HG03521 (cell line): ENCODE measurements around the gene ATP11A.

ENCODE experiments used
- ATAC-seq: cut with Tn5 transposase; IDR thresholded peaks from one replicate; pipeline ENCODE4 v1.9.1; 2021; ENCODE audit warnings: mild to moderate bottlenecking, moderate library complexity; ENCODE audit not compliant: unreplicated experiment

Gene ATP11A

DNA sequence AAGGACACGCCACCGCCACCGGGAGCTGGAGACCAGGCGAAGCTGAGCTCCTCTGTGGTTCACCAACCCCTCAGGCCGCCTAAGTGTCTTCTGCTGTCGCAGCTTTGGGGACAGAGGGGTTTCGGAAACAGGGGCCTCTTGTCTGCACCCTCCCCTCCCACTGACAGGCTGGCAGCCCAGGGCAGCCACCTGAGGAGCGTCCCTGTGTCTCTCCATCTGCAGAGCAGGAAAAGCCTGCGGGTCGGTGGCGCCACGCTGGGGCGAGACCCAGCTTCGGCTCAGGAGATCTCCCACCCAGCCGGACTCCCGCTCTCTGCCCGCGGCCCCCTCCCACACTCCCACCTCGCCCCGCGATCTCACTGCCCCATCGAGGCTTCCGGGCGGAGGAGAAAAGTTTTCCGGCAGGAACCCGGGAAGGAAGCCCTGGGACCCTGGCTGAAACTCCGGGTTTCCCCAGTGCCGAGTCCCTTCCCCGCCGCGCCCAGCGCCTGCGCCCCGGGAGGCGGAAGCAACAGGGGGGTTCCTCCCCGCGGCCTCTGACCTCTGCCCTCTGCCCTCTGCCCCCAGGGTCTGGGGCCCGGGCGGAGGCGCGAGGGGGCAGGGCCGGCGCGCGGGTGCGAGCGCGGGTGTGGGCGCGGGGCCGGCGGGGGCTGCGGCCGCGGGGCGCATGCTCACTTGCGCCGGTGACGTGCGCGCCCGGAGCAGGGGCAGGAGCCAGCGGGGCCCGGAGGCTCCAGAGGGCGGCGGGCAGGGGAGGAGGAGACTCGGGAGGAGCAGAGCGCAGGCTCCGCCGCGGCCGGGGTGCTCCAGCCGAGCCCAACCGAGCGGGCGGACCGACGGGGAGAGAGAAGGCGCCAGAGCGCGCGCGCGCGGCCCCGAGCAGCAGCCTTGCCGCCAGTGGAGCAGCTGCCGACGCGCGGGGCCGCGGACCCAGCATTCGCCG is at the start of gene ATP11A:
ATP11A (plus strand) TSS at position 736 of the 943 bp plus-strand sequence. CDS start 379 bp downstream, outside the sequence.
- ATAC-seq: peak; percentile 79

DNA sequence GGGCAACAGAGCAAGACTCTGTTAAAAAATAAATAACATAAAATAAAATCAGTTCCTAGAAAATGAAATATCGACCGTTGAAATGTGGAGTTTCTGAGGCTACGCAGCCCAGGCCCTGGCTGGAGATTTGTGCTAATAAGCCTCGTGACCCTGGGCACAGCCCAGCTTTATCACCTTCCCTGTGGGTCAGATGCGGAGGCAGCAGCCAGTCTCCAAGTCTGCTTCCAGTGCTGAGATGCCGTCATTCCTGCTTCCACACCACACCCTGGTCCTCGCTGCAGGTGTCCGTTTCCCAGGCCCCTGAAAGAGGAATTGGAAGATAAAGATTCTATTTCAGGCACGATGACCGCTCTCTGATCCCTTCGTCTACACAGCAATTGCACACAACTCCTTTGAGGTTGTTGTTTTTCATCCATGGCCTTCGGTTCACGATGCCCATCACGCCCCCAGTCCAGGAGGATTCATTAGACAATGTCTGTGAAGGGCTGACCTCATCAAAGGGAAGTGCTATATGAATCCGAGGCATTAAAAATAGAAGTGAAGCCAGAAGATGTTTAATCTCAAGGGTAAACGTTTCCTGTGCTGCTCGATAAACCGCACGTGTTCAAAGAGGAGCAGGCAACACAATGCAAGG is 48.3 kb upstream of the ATP11A start:
- ATAC-seq: no peak

DNA sequence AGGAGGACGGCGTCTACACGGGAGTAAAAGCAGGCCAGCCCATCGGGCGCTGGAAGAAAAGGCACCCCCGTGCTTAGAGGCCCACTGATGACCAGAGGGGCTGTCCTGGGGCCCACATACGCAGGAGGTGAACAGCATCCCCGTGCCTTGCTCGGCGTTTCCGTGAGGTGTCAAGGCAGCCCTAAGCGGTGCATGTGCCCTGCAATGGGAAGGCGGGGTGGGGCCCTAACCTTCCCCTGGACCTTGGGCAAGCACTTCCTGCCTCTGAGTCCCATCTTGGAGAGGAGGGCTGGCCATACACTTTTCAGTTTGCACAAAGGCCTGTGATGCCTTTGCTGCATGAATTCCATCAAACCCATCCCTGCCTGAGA is 47.8 kb upstream of the ATP11A start:
- no peak for ATAC-seq

DNA sequence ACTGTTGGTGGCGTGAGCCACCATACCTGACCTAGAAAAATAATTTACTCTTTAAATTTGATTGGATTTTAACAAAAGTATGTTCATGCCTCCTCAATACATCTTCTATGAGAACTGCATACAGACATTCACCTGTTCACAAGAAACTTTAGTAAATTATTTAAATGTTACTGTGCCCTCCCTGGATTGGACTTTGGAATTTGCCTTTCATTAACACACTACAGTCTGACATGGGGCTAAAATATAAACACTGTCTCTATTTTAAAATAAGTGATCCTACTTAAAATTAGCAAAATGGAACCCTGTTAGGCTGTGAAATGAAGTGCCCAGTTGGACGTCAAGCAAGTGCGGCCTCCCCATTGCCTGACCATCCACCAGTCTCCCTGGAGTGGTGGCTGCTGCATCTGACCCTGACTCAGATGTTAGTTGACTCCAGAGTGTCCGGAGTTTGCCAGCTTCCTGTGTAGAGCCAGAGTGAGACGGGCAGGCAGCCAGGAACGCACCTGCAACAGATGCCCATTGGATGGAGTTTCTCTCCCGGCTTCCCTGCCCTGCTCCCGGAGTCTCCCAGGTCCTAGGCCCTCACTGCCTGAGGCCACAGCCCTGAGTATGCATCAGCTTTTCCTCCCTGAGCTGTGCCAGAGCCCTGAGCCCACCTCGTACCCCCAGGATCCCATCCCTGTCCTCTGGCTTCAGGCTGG is 45.9 kb upstream of the ATP11A start:
- no peak for ATAC-seq

DNA sequence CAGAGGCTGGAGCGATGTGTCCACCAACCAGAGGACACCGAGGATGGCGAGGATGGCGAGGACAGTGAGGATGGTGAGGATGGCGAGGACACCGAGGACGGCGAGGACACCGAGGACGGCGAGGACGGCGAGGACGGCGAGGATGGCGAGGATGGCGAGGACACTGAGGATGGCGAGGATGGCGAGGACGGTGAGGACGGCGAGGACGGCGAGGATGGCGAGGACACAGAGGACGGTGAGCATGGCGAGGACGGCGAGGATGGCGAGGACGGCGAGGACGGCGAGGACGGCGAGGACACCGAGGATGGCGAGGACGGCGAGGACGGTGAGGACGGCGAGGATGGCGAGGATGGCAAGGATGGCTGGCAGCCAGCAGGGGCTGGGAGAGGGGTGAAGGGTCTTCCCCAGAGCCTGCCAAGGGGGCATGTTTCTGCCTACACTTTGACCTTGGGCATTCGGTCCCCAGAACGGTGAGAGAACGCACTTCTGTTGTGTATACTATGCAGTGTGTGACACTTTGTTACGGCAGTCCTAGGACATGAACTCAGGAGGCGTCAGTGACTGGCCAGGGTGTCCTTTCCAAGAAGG is 44.4 kb upstream of the ATP11A start:
- no peak for ATAC-seq

DNA sequence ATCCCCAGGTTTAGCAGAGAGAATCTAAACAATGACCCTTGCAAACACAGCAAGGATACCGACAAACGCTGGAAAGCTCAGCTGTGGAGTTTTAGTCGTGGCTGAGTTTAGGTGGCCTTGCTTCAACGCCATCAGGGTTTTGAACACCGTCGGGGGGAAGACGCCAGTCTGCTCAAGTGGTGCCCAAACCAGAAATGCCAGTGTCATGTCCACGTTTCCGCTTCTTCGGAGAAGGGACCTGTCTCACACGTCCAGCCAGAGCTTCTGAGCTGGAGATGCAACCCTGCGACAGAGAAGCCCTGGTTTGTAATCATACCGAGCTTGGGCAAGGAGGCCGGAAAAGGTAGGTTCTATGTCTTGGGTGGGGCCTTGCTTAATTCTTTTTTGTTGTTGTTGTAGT is 42.6 kb upstream of the ATP11A start:
- no peak for ATAC-seq

DNA sequence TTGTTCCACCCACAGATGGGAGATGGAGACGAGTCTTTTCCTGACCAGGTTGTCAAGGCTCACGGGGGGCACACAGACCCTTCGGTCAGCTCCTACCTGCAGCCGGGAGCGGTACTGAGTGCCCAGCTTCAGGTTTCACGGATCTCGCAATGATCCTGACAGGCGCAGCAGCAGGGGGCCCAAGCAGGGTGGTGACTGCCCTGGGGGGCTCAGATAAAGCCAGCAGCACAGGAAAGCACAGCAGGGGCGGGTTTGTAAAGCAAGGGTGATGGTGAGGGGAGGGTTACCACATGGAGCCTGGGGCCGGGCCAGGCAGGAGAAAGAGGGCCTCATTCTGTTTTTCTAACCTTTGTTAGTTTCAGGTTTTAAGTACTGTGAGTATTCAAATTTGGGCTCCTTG is 41.7 kb upstream of the ATP11A start:
- ATAC-seq: no peak

DNA sequence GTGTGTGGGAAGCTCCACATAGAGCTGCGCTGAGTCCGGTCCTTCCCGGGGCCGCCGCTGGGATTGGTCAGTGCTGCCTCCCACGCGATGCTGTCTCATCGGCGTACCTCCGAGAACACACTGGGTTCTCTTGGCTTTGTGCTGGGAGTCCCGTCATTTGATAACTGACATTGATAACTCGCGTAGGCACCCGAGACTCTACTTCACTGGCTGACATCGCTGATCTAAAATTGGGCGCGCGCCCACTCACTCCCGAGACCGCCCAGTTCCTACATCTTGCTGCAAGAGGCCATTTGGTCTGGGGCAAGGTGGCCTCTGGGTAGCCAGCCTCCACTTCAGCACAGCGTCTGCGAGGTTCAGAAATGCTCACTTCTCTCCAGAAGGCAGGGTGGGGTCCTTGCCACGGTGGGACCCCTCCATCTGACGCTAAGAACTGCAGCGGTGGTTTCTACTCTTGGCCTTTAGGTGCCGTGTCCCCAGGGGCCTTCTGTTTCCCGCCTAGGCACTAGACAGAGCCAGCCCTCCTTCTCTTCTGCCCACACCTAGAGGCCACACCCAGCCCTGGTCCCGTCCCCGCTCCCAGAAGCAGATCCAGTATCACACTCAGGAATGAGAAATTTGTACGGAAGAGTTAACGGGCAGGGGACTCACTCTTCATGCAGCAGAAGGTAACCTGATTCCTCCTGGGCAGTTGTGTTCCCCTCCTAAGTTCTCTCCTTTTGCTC is 40.7 kb upstream of the ATP11A start:
- ATAC-seq: no peak

DNA sequence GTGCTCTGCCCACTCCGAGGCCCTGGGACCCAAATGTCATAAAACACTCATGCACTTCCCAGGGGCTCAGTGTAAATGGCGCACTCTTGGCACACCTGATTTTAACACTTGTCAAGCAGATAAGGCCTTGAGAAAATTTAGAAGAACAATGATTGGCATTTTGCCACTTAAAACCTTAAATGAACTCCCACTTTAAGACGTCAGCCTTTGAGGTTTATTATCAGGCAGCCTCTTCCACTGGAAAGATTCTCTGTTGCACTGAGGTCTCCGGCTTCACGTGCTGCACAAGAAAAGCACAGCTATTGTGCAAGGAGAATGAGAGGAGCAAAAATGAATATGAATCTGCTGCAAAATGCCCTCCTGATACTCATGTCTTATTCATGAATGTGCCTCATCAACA is 38.5 kb upstream of the ATP11A start:
- ATAC-seq: no peak

DNA sequence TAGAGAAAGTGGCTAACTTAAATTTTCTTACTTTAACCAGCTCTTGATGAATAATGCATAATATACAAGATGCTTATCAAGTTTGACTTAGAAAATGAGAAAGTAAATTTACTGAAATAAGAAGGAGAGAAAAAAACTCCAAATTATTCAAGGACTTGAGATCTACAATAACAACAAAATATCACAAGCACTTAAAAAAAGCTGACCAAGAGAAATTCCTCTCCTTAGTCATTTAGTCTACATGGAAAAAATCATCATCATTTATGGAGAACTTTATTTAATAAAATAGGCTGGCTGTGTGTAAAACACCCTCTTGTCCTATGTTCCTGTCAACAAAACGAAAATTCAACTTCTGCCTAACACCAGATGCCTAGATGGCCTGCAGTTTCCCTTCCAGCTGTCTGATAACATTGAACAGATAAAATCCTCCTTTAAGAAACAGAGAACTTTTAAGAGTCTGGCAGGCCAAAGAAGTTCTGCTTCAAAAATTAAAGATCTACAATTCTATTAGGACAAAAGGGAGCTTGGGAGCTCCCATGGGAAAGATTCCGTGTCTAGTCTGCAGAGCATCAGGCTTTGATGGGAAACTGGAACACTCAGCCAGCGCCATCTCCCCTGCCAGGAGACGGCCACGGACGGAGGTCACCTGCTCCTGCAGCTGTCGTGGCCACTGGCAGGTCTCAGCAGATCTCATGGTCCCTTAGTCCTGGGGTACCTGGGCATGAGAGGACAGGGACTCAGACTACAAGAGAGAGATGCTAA is 37.9 kb upstream of the ATP11A start:
- no peak for ATAC-seq

DNA sequence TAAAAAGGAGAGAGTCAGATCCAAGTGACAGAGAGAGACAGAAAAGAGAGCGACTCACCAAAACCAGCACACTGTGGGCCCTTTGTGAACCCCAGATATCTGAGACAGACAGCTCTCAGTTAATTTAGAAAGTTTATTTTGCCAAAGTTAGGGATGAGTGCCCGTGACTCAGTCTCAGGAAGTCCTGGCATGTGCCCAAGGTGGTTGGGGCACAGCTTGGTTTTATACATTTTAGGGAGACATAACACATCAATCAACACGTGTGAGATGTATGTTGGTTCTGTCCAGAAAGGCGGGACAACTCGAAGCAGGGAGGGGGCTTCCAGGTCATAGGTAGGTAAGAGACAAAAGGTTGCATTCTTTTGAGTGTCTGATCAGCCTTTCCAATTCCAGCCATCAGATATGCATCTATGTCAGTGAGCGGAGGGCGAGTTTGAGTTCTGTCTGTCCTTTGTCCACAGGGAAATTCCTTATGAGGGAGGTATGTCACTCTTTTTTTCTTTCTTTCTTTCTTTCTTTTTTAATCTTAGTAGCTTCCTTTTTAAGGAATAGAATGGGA is 37.2 kb upstream of the ATP11A start:
- no peak for ATAC-seq

DNA sequence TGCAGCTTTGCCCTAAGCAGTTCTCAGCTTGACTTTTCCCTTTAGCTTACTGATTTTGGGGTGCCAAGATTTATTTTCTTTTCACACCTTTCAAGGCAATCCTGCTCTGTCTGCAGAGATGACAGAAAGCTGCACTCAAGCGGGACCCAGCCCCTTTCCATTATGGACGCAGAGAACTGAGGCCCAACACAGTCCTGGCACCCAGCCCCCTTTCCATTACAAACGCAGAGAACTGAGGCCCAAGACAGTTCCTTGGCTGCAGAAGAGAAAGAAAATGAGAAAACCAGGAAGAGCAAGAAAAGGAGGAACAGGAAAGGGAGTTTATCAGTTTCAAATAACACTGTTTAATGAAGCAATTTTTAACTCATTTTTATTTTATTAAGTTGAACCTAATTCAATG is 36.8 kb upstream of the ATP11A start:
- ATAC-seq: no peak

DNA sequence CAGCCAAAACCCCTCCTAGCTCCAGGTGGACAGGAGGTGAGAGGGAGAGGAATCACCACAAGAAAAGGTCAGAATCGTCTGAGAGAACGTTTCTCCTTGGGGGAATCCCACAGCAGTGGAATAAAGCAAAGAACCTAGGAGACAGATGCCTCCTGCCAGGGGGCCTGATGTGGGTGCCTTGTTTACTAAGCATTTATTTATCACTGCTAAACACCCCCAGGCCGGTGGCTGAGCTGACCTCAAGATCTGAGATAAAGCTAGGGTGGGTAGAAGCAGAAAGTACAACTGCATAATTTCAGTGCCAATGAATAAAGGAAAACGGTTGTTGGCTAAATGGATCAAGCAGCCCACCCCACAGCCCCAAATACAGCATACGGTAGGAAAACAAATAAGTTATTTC is 33.9 kb upstream of the ATP11A start:
- ATAC-seq: no peak

DNA sequence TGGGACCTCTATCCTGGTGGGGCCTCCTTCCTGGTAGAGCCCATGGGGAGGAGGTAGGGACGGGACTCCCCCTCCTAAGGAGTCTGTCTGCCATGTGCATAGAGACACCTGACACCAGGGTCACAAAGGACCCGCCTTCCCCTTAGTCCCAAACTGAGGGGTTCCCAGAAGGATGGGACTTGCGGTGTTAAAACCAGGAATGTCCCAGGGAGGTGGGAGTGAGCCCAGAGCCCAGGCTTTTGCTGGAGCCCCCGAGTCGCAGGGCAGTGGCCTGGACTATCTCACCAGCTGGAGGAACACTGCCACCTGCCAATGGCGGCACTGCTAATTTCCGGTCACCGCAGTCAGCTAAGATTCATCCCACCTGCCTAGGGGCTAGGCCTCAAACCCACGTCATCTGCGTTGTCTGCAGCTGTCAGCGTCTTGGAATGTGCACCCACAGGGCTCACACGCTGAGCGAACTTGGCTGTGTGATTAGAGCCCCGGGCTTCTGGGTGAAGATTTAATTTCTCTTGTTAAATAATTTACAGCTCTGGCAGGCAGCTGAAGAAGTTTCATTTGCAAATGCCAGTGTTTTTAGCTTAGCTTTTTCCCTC is 31.9 kb upstream of the ATP11A start:
- no peak for ATAC-seq

DNA sequence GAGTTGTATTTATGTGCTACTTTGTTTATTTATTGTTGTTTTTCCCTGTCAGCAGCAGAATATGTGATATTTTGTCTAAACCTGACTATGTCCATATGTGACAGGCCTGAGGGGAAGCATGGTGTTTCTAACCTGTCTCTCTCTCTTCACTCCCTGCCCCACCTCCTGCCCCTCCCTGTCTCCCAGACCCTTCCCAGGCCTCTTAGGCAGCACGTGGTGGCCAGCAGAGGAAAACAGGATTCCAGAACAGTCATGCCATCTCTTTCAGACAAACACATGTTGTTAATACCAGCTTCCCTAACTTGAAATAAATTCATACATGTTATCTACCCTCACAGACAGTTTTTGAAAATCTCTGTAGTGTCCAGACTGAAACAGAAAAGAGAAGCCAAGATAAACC is 31.0 kb upstream of the ATP11A start:
- ATAC-seq: no peak

DNA sequence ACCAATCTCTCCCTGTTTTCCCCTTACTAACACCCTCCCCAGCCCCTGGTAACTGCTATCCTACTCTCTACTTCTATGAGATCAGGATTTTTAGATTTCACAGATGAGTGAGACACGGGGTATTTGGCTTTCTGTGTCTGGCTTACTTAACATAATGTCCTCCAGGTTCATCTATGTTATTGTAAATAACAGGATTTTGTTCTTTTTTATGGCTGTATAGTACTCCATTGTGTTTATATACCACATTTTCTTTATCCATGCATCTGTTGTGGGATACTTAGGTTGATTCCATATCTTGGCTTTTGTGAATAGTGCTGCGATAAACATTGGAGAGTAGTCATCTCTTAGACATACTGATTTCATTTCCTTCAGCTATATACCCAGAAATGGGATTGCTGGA is 28.5 kb upstream of the ATP11A start:
- no peak for ATAC-seq

DNA sequence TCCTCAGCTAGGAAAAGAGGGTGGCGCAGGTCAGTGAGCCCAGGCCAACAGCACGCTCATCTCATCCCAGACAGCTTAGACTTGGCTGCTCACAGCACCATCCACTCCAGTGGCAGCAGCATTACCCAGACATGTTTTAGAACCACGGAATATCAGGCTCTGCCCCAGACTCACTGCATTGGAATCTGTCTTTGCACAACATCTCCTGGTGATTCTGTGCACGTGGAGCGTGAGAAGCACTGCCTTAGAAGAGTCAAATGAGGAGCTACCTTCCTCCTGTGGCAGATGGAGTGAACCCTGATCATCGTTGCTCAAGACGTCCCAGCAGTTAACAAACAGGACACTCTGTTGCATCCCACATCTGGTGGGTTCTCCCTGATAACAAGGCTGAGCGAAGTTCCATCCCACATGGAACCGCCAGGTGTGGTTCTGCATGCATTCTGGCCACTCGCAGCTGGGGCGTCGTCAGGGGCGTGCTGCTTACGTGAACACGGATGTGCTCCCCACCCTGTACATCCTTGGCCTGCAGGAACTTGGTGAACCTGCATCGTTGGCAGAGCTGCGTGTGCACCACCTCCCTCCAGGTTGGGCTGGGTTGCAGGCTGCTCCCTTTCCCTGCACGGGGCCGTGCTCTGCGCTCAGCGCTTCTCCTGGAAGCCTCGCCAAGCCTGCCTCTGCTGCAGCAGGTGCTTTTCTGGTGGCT is 25.2 kb upstream of the ATP11A start:
- no peak for ATAC-seq

DNA sequence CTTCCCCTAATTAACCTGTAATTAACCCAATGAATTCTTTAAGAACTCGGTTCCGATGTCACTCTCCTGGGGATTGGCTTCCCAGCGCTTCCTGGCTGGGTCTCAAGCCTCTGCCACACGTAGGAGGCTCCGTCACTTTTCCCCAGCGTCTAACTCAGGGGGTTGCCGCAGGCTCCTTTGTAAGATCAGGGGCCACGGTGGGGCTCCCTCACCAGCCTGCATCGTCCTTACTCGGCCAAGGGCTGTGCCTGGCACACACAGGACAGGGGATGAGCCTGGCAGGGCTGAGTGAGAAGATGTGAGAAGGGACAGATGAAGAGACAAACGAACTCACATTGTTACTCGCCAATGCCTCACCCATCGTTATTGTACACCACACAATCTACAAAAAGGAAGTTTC is 20.9 kb upstream of the ATP11A start:
- ATAC-seq: no peak
